Renal cortex interstitium (tissue), 15 donors: Measurements from ENCODE around the gene COA4. TPM values are rescaled to one million over a fixed set of nuclear protein-coding genes. Genes with fewer than 3 reads are reported as not detected.
A peak's percentile ranks its signal among the peaks of the same experiment; 100 is the strongest.
"Not testable (repeated sequence)": the region's sequence is repeated elsewhere in the genome, so short reads cannot be mapped to it uniquely, and the experiment has no call there.

Source experiments
- DNase-seq, 11 donors: peaks; one replicate each; pipeline ENCODE4 v3.0.0-alpha.2; 2013; ENCODE audit warnings: low read depth in 9 of 11, low spot score in 4 of 11; ENCODE audit errors: extremely low read depth in 1 of 11
- long read RNA-seq, 16 experiments: transcript quantifications; one replicate each; lab custom pipeline, GENCODE V29; 2026
- polyA plus RNA-seq, 3 donors: library from polyadenylated mRNA; unstranded; fragments of 120-200 nt; gene quantifications; one replicate each; pipeline ENCODE4 v1.2.1, GENCODE V29; 2013; ENCODE audit not compliant: insufficient read length in 3 of 3

COA4 gene
- polyA plus RNA-seq, result 10 to 100 TPM; 66.2 to 74.0 (median 71.6) TPM
- long read RNA-seq, donor 1, transcript COA4-201 (2 exons, 960 nt), result major isoform, 33 of 45 reads
- long read RNA-seq, donor 1, partial matches to known transcripts, result 10 of 45 reads
- long read RNA-seq, donor 1, other reads (novel, unspliced or antisense), result 0 of 45 reads
- long read RNA-seq, donor 2, transcript COA4-201 (2 exons, 960 nt), result major isoform, 32 of 34 reads
- long read RNA-seq, donor 2, partial matches to known transcripts, result 0 of 34 reads
- long read RNA-seq, donor 2, other reads (novel, unspliced or antisense), result 0 of 34 reads
- long read RNA-seq, donor 3, transcript COA4-201 (2 exons, 960 nt), result major isoform, 50 of 52 reads
- long read RNA-seq, donor 3, partial matches to known transcripts, result 0 of 52 reads
- long read RNA-seq, donor 3, other reads (novel, unspliced or antisense), result 0 of 52 reads
- long read RNA-seq, donor 4, transcript COA4-201 (2 exons, 960 nt), result major isoform, 27 of 28 reads
- long read RNA-seq, donor 4, partial matches to known transcripts, result 0 of 28 reads
- long read RNA-seq, donor 4, other reads (novel, unspliced or antisense), result 0 of 28 reads
- long read RNA-seq, donor 5, result 0 reads
- long read RNA-seq, donor 6, transcript COA4-201 (2 exons, 960 nt), result major isoform, 41 of 42 reads
- long read RNA-seq, donor 6, partial matches to known transcripts, result 0 of 42 reads
- long read RNA-seq, donor 6, other reads (novel, unspliced or antisense), result 0 of 42 reads
- long read RNA-seq, donor 7, transcript COA4-201 (2 exons, 960 nt), result major isoform, 65 of 66 reads
- long read RNA-seq, donor 7, partial matches to known transcripts, result 0 of 66 reads
- long read RNA-seq, donor 7, other reads (novel, unspliced or antisense), result 0 of 66 reads
- long read RNA-seq, donor 8, transcript COA4-201 (2 exons, 960 nt), result major isoform, 70 of 112 reads
- long read RNA-seq, donor 8, partial matches to known transcripts, result 36 of 112 reads
- long read RNA-seq, donor 8, other reads (novel, unspliced or antisense), result 0 of 112 reads
- long read RNA-seq, donor 9, transcript COA4-201 (2 exons, 960 nt), result major isoform, 46 of 90 reads
- long read RNA-seq, donor 9, partial matches to known transcripts, result 34 of 90 reads
- long read RNA-seq, donor 9, other reads (novel, unspliced or antisense), result 7 of 90 reads
- long read RNA-seq, donor 10, transcript COA4-201 (2 exons, 960 nt), result major isoform, 38 of 40 reads
- long read RNA-seq, donor 10, partial matches to known transcripts, result 0 of 40 reads
- long read RNA-seq, donor 10, other reads (novel, unspliced or antisense), result 0 of 40 reads
- long read RNA-seq, donor 11, transcript COA4-201 (2 exons, 960 nt), result major isoform, 22 of 22 reads
- long read RNA-seq, donor 11, partial matches to known transcripts, result 0 of 22 reads
- long read RNA-seq, donor 11, other reads (novel, unspliced or antisense), result 0 of 22 reads
- long read RNA-seq, donor 12, transcript COA4-201 (2 exons, 960 nt), result major isoform, 17 of 18 reads
- long read RNA-seq, donor 12, partial matches to known transcripts, result 0 of 18 reads
- long read RNA-seq, donor 12, other reads (novel, unspliced or antisense), result 0 of 18 reads
- long read RNA-seq, donor 13, result 0 reads
- long read RNA-seq, donor 14, transcript COA4-201 (2 exons, 960 nt), result major isoform, 38 of 40 reads
- long read RNA-seq, donor 14, partial matches to known transcripts, result 0 of 40 reads
- long read RNA-seq, donor 14, other reads (novel, unspliced or antisense), result 0 of 40 reads
- long read RNA-seq, donor 15, transcript COA4-201 (2 exons, 960 nt), result major isoform, 18 of 18 reads
- long read RNA-seq, donor 15, partial matches to known transcripts, result 0 of 18 reads
- long read RNA-seq, donor 15, other reads (novel, unspliced or antisense), result 0 of 18 reads
- long read RNA-seq, donor 16, transcript COA4-201 (2 exons, 960 nt), result major isoform, 66 of 67 reads
- long read RNA-seq, donor 16, partial matches to known transcripts, result 0 of 67 reads
- long read RNA-seq, donor 16, other reads (novel, unspliced or antisense), result 0 of 67 reads

DNA sequence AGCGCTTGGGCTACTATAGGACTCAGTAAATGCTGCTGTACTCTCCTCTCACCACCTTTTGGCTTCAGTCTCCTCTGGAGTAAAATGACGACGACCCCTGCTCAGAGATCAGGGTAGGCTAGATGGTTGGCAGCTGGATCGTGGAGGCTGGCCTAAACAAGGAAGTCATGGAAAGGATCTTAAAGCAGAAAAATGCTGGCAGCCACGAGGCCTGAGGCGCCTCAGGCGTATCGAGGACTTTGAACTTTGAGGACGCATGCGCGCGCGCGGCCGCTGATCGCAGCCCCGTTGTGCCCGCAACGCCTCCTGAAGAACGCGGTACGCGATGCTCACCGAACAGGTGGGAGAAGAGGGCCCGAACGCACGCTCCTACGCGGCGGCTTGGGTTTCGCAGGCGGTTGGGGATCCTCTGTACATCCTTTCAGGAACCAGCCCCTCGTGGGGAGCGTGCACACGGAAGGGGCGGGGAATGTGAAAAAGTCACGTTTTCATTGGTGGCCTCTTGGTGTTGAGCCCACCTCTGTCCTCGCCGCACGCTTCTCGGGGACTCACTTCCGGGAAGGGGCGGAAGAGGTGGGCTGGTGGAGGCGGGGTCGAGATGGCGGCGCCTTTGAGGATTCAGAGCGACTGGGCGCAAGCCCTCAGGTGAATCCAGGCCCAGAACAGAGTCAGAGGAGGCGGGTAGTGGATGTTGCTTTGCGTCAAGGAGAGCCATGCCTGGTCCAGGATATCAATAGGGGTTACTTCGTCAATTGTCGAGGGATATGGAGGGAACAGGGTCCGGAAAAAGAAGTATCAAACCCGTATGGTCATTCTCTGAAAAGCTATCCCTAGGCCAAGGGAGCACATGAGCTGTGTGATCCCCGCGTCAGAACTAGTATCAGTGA lies at the start of gene COA4, which contains the start of gene PAAF1:
TSS of gene COA4 (minus strand) at position 423 of the 887 bp plus-strand sequence. CDS start 3,468 bp downstream, outside the sequence.
TSS of gene PAAF1 (plus strand) at position 576 of the 887 bp plus-strand sequence. CDS start at position 599, 23 bp downstream.
- DNase-seq, result peak; percentile 91 to 98 (median 96)

DNA sequence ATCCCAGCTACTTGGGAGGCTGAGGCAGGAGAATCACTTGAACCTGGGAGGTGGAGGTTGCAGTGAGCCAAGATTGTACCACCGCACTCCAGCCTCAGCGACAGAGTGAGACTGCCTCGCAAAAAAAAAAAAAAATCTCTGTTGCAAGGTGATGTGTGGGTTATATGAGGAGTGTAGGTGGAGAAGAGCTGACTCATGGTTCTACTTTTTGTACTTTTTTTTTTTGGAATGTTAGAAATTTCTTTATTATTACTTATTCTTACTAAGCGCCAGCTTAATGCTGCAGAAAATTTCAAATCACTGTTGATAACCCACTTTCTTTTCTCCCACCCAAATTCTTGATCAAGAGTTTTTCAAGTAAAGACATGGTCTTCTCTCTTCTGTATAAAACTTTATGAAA lies 44.5 kb upstream of the COA4 start:
- no peak for DNase-seq

- no peak for DNase-seq
Observed at GRCh38 chr11:73916435-73916834, 39.8 kb upstream of the COA4 start.

DNA sequence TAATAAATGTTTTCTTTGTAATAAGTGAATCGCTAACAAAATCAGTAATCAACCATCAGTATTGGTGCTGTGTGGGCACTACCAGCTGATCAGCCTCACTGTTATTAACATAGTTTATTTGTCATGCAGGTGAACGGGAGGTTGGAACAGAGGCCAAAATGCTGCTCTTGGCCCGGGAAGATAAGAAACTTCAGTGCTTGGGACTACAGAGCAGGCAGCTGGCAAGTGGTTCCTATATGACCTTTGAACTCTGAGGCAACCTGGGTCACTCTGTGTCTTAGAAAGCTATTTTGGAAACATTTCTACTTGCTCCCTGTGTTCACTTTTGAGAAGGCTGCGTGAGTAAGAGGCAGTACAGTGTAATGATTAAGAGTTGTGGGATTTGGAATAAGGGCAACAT lies 37.6 kb upstream of the COA4 start:
- no peak for DNase-seq

GRCh38 chr11:73913472-73913871 lies 36.8 kb upstream of the COA4 start:
- DNase-seq, result no peak

- no peak for DNase-seq
Observed at GRCh38 chr11:73912026-73912425, 35.4 kb upstream of the COA4 start.

DNA sequence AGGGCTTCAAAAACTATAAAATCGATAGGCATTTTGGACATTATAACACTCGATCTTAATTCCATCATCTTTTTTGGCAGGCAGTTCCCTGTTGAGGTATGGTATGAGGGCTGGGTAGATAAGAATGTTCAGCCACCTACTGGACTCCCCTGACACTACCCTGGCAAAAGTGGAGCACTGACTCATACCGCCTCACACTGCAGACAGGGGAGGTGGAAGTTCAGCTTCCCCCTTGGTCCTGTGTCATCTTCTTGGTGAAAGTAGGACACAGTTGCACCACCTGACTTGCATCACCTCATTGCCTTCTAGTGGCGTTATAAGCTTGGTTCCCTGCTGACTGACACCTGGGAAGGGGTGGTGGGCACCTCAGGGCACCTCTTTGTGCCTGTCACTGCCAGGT lies 30.5 kb upstream of the COA4 start:
- DNase-seq, result no peak

- DNase-seq, result no peak
Observed at GRCh38 chr11:73902303-73902702, 25.7 kb upstream of the COA4 start.

DNA sequence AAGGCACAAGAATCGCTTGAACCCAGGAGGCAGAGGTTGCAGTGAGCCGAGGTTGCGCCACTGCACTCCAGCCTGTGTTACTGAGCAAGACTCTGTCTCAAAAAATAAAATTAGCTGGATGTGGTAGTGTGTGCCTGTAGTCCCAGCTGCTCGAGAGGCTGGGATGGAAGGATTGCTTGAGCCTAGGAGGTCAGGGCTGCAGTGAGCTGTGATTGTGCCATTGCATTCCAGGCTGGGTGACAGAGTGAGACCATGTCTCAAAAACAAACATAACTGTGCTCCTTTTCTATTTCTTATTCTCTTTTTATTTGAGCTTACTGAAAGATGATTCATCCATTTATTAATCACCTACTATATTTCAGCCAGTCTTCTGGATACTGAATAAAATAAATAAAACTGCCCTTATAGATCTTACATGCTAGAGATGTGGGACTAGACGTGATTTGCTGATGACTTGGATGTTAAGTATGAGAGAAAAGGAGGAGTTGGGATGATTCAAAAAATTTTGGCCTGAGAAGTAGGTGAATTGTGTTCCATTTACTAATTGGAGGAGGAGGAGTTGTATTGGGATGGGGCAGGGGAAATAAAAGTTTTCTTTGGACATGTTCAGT lies 18.2 kb upstream of the COA4 start:
- DNase-seq, result no peak

DNA sequence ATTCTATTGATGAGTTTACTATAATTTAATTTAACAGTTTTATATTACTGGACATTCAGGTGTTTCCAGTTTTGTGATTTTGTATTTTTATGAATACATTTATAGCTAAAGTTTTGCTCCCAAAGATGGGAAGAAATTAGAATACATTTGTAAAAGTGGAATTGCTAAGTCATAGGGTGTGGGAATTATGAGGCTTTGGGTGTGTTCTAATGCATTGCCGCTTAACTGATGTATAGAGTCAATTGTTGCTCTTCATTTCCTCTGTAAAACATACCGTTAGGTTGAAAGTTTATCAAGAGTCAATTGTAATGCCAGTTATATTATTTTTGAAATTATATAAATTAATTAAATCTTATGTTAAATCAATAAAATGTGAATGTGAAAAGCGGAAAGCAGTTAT lies 16.4 kb upstream of the COA4 start:
- DNase-seq, result no peak

GRCh38 chr11:73889536-73889935 lies 12.9 kb upstream of the COA4 start:
- DNase-seq, result no peak

GRCh38 chr11:73889019-73889418 lies 12.4 kb upstream of the COA4 start:
- DNase-seq, result no peak

- no peak for DNase-seq
Observed at GRCh38 chr11:73888244-73888643, 11.6 kb upstream of the COA4 start.

DNA sequence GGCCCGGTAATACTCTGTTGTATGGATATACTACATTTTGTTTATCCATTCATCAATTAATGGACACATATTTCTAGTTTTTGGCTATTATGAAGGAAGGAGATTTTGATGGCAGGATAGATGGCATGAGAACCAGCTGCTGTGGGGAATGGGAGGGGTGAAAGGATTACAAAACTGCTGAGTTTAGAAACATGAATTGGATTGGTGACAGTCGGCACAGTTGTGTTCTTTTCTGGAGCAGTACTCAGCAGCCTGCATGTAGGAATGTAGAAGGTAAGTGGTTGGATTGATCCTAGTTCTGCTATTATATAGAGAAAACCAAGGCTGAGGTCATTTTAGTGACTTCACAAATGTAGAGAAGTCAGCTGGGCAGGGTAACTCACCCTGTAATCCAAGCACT lies 7.2 kb upstream of the COA4 start:
- no peak for DNase-seq

GRCh38 chr11:73880449-73880848 lies 3.8 kb upstream of the COA4 start:
- DNase-seq, result not testable (repeated sequence)

GRCh38 chr11:73878771-73879170 lies 2.1 kb upstream of the COA4 start:
- no peak for DNase-seq
